ENCODE results near the gene ACAP2.
"Not testable (repeated sequence)": the region's sequence is repeated elsewhere in the genome, so short reads cannot be mapped to it uniquely, and the experiment has no call there.

ACAP2 gene

GRCh38 chr3:195356151-195357086 lies 86.4 kb downstream of the ACAP2 start:
- Histone ChIP-seq H3K9me3 (replicated peaks in 1 of 11) (peaks cover 0 to 31% (median 20%) of the 10 kb centered on the region in 11 experiments; a peak in 16 of 22 replicates), H3K27me3 (no peaks in the 10 kb centered on the region), H4K20me1 (peaks cover 5 to 98% (median 54%) of the 10 kb centered on the region in 11 experiments; a peak in 16 of 22 replicates), H3K27ac (no peak overlapping the region), H3K4me2 (no peak overlapping the region), H3K9ac (no peak overlapping the region), H3K36me3 (peaks cover 44 to 87% (median 67%) of the 10 kb centered on the region in 11 experiments), H3K4me3 (no peak overlapping the region), H3K4me1 (peaks cover 0 to 9% (median 0%) of the 10 kb centered on the region in 10 experiments; a peak in 3 of 20 replicates)
- TF ChIP-seq Cebpa-rat (IDR thresholded peaks at IDR 0.05): no peak

GRCh38 chr3:195354009-195354408 lies 88.8 kb downstream of the ACAP2 start:
- not testable (repeated sequence) for H3K4me2 ChIP-seq, H3K4me3 ChIP-seq, H3K9ac ChIP-seq, H3K27ac ChIP-seq, H3K27me3 ChIP-seq, H3K4me1 ChIP-seq
- H4K20me1 ChIP-seq: peaks cover 0 to 96% (median 44%) of the 10 kb centered on the region in 11 experiments; a peak in 15 of 22 replicates
- H3K36me3 ChIP-seq: peaks cover 54 to 87% (median 68%) of the 10 kb centered on the region in 11 experiments
- H3K9me3 ChIP-seq (replicated peaks in 1 of 11): peaks cover 0 to 21% (median 10%) of the 10 kb centered on the region in 11 experiments; a peak in 14 of 22 replicates

DNA sequence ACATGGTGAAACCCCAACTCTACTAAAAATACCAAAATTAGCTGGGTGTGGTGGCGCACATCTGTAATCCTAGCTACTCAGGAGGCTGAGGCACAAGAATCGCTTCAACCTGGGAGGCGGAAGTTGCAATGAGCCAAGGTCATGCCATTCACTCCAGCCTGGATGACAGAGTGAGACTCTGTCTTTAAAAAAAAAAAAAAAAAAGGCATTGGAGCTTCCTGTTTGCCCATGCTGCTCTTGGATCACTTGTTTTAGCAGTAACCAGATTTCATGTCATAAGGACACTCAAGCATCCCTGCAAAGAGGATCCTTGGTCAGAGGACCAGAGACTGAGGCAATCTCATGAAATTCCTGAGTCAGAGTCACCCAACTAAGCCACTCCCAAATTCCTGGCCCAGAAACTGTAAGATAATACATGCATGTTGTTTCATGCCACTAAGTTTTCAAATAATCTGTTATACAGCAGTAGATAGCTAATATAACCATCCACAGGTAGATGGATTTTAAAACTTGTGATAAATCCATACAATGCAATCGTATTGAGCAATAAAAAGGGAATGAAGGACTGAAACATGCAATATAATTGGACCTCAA lies 89.8 kb downstream of the ACAP2 start:
- Histone ChIP-seq H3K4me3 (no peak overlapping the region), H3K4me2 (0 out of 22 replicates have a peak overlapping the region, but pooled peaks of 1 of the 11 experiments have one; percentile 12), H3K27ac (no peak overlapping the region), H3K9ac (no peak overlapping the region), H3K4me1 (peaks cover 0 to 9% (median 0%) of the 10 kb centered on the region in 10 experiments; a peak in 3 of 20 replicates), H3K9me3 (replicated peaks in 1 of 11) (peaks cover 0 to 21% (median 10%) of the 10 kb centered on the region in 11 experiments; a peak in 14 of 22 replicates), H4K20me1 (peaks cover 0 to 93% (median 47%) of the 10 kb centered on the region in 11 experiments; a peak in 15 of 22 replicates), H3K36me3 (peaks cover 52 to 87% (median 71%) of the 10 kb centered on the region in 11 experiments), H3K27me3 (no peaks in the 10 kb centered on the region)
- TF ChIP-seq Cebpa-rat (IDR thresholded peaks at IDR 0.05): no peak

- H3K36me3 ChIP-seq: peaks cover 39 to 87% (median 58%) of the 10 kb centered on the region in 11 experiments
- no peak for TF ChIP-seq Cebpa-rat (IDR thresholded peaks at IDR 0.05)
- no peaks in the 10 kb centered on the region for H3K27me3 ChIP-seq
- H3K4me2 ChIP-seq: no peak overlapping the region
- no peak overlapping the region for H3K4me3 ChIP-seq
- H3K4me1 ChIP-seq: peaks cover 0 to 9% (median 0%) of the 10 kb centered on the region in 10 experiments; a peak in 3 of 20 replicates
- no peak overlapping the region for H3K27ac ChIP-seq
- peaks cover 0 to 80% (median 31%) of the 10 kb centered on the region in 11 experiments; a peak in 13 of 22 replicates for H4K20me1 ChIP-seq
- H3K9ac ChIP-seq: no peak overlapping the region
- H3K9me3 ChIP-seq (replicated peaks in 1 of 11): no peaks in the 10 kb centered on the region
These were observed 94.2 kb downstream of the ACAP2 start for GRCh38 chr3:195348426-195349115.

DNA sequence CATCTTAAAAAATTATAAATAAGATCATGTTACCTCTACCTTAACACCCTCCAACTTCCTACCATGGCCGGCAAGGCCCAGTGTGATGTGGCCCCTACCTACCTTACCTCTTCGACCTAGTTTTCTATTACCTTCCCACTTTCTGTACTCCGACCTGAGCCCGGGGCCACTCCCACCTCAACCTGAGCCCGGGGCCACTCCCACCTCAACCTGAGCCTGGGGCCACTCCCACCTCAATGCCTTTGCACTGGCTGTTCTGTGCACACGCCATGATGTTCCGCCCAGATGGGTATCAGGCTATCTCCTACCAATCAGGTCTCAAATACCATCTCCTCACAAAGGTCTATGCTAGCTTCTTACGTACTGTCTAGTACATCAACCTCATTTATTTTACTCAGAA lies 105.1 kb downstream of the ACAP2 start:
- H3K4me1 ChIP-seq: no peaks in the 10 kb centered on the region
- H3K4me3 ChIP-seq: no peak overlapping the region
- H3K4me2 ChIP-seq: no peak overlapping the region
- H3K9me3 ChIP-seq (replicated peaks in 1 of 11): no peaks in the 10 kb centered on the region
- H3K27me3 ChIP-seq: no peaks in the 10 kb centered on the region
- no peak overlapping the region for H3K27ac ChIP-seq
- H4K20me1 ChIP-seq: peaks cover 0 to 37% (median 0%) of the 10 kb centered on the region in 11 experiments; a peak in 8 of 22 replicates
- TF ChIP-seq Cebpa-rat (IDR thresholded peaks at IDR 0.05): no peak
- peaks cover 67 to 99% (median 93%) of the 10 kb centered on the region in 11 experiments for H3K36me3 ChIP-seq
- no peak overlapping the region for H3K9ac ChIP-seq

DNA sequence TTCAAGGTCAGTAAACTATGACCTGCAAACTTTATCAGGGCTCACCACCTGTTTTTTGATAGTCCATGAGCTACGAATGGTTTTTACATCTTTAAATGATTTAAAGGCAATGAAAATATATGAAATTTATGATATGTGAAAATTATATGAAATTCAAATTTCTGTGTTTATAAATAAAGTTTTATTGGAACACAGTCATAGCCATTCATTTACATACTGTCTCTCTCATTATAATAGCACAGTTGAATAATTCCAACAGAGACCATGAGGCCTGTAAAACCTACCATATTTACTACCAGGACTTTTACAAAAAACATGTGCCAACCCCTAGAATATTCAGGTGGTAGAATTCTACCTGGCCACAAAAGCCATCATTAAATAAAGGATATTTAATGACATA lies 107.9 kb downstream of the ACAP2 start:
- no peaks in the 10 kb centered on the region for H3K27me3 ChIP-seq
- H3K36me3 ChIP-seq: peaks cover 71 to 99% (median 94%) of the 10 kb centered on the region in 11 experiments
- H3K4me1 ChIP-seq: no peaks in the 10 kb centered on the region
- H3K9ac ChIP-seq: no peak overlapping the region
- no peak overlapping the region for H3K27ac ChIP-seq
- H4K20me1 ChIP-seq: peaks cover 0 to 31% (median 0%) of the 10 kb centered on the region in 11 experiments; a peak in 8 of 22 replicates
- H3K9me3 ChIP-seq (replicated peaks in 1 of 11): 0 out of 22 replicates have a peak, but pooled peaks cover 0 to 4% (median 0%) of the 10 kb centered on the region in 11 experiments
- H3K4me3 ChIP-seq: no peak overlapping the region
- H3K4me2 ChIP-seq: no peak overlapping the region
- TF ChIP-seq Cebpa-rat (IDR thresholded peaks at IDR 0.05): no peak

- Histone ChIP-seq H3K9ac (no peak overlapping the region), H3K27me3 (no peaks in the 10 kb centered on the region; a peak in 1 of 22 replicates), H3K4me2 (no peak overlapping the region), H3K4me3 (peak overlapping the region in 7 of 10 experiments; percentile 3 to 39 (median 35); a peak in 12 of 20 replicates), H3K36me3 (peaks cover 60 to 95% (median 83%) of the 10 kb centered on the region in 11 experiments), H3K27ac (no peak overlapping the region), H4K20me1 (peaks cover 0 to 3% (median 0%) of the 10 kb centered on the region in 11 experiments; a peak in 2 of 22 replicates), H3K9me3 (replicated peaks in 1 of 11) (peaks cover 32 to 48% (median 44%) of the 10 kb centered on the region in 11 experiments), H3K4me1 (no peaks in the 10 kb centered on the region)
- TF ChIP-seq Cebpa-rat (IDR thresholded peaks at IDR 0.05): no peak
These were observed 123.8 kb downstream of the ACAP2 start for GRCh38 chr3:195319060-195319459.

- no peak overlapping the region for H3K4me3 ChIP-seq
- no peaks in the 10 kb centered on the region for H3K4me1 ChIP-seq
- peaks cover 0 to 1% (median 0%) of the 10 kb centered on the region in 11 experiments; a peak in 4 of 22 replicates for H3K9me3 ChIP-seq (replicated peaks in 1 of 11)
- H3K36me3 ChIP-seq: peaks cover 18 to 89% (median 59%) of the 10 kb centered on the region in 11 experiments
- H3K27ac ChIP-seq: no peak overlapping the region
- H4K20me1 ChIP-seq: peaks cover 0 to 3% (median 0%) of the 10 kb centered on the region in 11 experiments; a peak in 2 of 22 replicates
- H3K4me2 ChIP-seq: no peak overlapping the region
- H3K27me3 ChIP-seq: no peaks in the 10 kb centered on the region
- no peak overlapping the region for H3K9ac ChIP-seq
- TF ChIP-seq Cebpa-rat (IDR thresholded peaks at IDR 0.05): no peak
These were observed 130.1 kb downstream of the ACAP2 start for GRCh38 chr3:195312714-195313113.
